ENCODE measurements around the gene GLIS1. TPM values are rescaled to one million over a fixed set of nuclear protein-coding genes. Genes with fewer than 3 reads are reported as not detected.

Gene GLIS1
- total and polyA plus RNA-seq, 9 donors = 0.12 to 2.9 (median 0.48) TPM; not detected in 1

DNA sequence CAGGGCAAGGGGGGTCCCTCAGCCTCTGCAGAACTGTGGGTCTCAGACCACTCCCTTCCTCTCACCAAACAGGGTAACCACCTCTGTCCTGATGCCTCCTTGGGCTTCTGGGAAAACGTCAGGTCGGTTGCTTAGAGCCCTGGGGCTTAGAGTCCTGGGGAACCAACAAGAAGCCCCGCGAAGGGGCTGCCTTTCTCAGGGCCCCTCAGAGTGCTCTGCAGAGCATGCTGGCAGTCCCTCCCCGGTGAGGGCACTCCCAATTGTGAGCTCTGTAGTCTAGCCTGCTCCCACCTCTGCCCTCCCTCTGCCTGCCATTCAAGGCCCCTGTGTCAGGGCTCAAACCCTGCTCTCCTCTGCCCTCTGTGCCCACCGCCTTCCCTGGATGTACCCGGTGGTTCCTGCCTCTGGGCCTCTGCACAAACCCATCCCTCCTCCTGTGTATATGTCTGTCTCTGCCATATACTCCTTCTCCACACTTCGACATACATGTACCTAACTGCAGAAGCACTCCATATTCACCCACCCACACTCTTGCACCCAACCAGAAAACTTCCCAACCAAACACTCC lies 187.5 kb downstream of the GLIS1 start:
- intact Hi-C loops (cut with DNase I) = no loop called here
- DNase-seq = peak in 2 of 5 donors; percentile 3 to 7
- H3K27ac ChIP-seq = no peak overlapping the region
- H3K36me3 ChIP-seq = no peaks in the 10 kb centered on the region
- no peak for TF ChIP-seq EP300 (IDR thresholded peaks at IDR 0.05)
- TF ChIP-seq, protein P1, sequence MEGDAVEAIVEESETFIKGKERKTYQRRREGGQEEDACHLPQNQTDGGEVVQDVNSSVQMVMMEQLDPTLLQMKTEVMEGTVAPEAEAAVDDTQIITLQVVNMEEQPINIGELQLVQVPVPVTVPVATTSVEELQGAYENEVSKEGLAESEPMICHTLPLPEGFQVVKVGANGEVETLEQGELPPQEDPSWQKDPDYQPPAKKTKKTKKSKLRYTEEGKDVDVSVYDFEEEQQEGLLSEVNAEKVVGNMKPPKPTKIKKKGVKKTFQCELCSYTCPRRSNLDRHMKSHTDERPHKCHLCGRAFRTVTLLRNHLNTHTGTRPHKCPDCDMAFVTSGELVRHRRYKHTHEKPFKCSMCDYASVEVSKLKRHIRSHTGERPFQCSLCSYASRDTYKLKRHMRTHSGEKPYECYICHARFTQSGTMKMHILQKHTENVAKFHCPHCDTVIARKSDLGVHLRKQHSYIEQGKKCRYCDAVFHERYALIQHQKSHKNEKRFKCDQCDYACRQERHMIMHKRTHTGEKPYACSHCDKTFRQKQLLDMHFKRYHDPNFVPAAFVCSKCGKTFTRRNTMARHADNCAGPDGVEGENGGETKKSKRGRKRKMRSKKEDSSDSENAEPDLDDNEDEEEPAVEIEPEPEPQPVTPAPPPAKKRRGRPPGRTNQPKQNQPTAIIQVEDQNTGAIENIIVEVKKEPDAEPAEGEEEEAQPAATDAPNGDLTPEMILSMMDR (IDR thresholded peaks at IDR 0.05) = no peak
- no peak for TF ChIP-seq POLR2A (IDR thresholded peaks at IDR 0.05)
- no peaks in the 10 kb centered on the region for H3K4me1 ChIP-seq (ENCODE audit: insufficient read depth)
- H3K4me3 ChIP-seq = no peak overlapping the region
- WGBS, 3 donors = 77 to 86% (median 81%) methylated on average over 8 of the region's 8 CpGs
- no peaks in the 10 kb centered on the region for H3K9me3 ChIP-seq
- no peaks in the 10 kb centered on the region for H3K27me3 ChIP-seq

DNA sequence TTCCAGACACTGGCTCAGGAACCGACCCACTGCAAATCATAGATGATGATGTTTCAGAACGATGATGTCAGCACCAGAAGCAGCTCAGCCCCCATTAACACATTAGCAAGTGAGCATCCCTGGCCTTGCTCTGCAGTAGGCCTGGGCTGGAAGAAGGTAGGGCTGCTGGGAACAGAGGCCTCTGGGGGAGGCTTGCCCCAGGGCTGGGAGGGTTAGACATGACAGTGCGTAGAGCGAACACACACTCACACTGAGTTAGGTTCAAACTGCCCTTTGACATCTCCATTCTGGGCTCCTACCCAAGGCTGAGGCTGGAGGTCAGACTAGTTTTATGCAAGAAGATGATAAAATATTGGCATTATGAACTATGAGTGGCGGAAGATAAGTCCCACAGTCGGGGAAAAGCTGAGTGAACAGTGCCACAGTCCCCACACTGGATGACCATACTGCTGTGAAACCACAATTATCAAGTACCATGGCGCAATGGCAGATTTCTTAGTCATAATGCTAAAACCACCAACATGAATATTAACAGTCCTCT lies 188.7 kb downstream of the GLIS1 start:
- DNase-seq = peak in 2 of 5 donors; percentile 6 to 22
- intact Hi-C loops (cut with DNase I) = no loop called here
- Histone ChIP-seq H3K27ac (no peak overlapping the region), H3K4me3 (no peak overlapping the region), H3K9me3 (no peaks in the 10 kb centered on the region), H3K36me3 (no peaks in the 10 kb centered on the region), H3K27me3 (no peaks in the 10 kb centered on the region), H3K4me1 (ENCODE audit: insufficient read depth) (no peaks in the 10 kb centered on the region)
- TF ChIP-seq EP300 (IDR thresholded peaks at IDR 0.05) (no peak), POLR2A (IDR thresholded peaks at IDR 0.05) (no peak)
- TF ChIP-seq, protein P1 (IDR thresholded peaks at IDR 0.05) = no peak
- 54 to 64% (median 57%) methylated on average over 7 of the region's 7 CpGs for WGBS, 3 donors

DNA sequence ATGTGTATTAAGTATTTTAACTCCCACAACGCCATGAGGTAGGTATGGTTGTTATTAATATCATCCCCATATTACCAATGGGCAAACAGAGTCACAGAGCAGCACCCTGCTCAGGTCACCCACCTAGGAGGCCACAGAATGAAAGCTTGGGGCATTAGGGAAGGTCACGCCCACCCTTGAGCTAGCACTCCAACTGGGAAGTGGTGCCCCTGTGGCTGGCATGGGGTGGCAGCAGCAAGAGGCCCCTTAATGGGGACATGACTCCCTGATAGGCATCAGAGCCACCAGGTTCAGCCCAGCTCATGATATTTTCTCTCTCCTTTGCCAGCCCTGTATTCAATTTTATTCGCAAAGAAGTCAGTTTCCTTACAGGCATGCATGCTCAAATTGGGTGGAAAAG lies 189.2 kb downstream of the GLIS1 start:
- peak in 2 of 5 donors; percentile 3 to 10 for DNase-seq
- intact Hi-C loops (cut with DNase I) = no loop called here
- H3K4me3 ChIP-seq = no peak overlapping the region
- H3K27me3 ChIP-seq = no peaks in the 10 kb centered on the region
- no peaks in the 10 kb centered on the region for H3K36me3 ChIP-seq
- H3K27ac ChIP-seq = no peak overlapping the region
- no peaks in the 10 kb centered on the region for H3K9me3 ChIP-seq
- no peak for TF ChIP-seq POLR2A (IDR thresholded peaks at IDR 0.05)
- TF ChIP-seq EP300 (IDR thresholded peaks at IDR 0.05) = no peak
- TF ChIP-seq, protein P1 (IDR thresholded peaks at IDR 0.05) = no peak
- no peaks in the 10 kb centered on the region for H3K4me1 ChIP-seq (ENCODE audit: insufficient read depth)
- 95 to 96% (median 96%) methylated on average over 3 of the region's 3 CpGs for WGBS, 3 donors

DNA sequence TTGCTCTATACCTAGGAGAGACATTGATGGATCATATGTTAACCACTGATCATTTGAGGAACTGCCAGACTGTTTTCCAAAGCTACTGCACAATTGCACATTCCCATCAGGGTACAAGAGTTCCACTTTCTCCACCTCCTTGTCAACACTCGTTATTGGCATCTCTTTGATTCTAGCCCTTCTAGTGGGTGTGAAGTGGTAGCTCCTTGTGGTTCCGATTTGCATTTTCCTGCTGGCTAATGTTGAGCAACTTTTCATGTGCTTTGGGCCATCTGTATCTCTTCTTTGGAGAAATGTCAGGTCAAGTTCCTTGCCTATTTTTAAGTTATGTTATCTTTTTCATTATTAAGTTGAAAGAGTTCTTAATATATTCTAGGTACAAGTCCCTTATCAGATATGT lies 189.7 kb downstream of the GLIS1 start:
- intact Hi-C loops (cut with DNase I) = no loop called here
- no peak overlapping the region for H3K27ac ChIP-seq
- 87 to 92% (median 91%) methylated on average over 2 of the region's 2 CpGs for whole genome bisulfite sequencing, 3 donors
- no peak for DNase-seq
- no peaks in the 10 kb centered on the region for H3K36me3 ChIP-seq
- no peaks in the 10 kb centered on the region for H3K9me3 ChIP-seq
- H3K27me3 ChIP-seq = no peaks in the 10 kb centered on the region
- H3K4me3 ChIP-seq = no peak overlapping the region
- TF ChIP-seq, protein P1 (IDR thresholded peaks at IDR 0.05) = no peak
- no peak for TF ChIP-seq EP300 (IDR thresholded peaks at IDR 0.05)
- no peak for TF ChIP-seq POLR2A (IDR thresholded peaks at IDR 0.05)
- no peaks in the 10 kb centered on the region for H3K4me1 ChIP-seq (ENCODE audit: insufficient read depth)

All from ovary (tissue), 9 donors.